CD4-positive, alpha-beta T cell (primary cell): ENCODE measurements around the gene GPR176. TPM values are rescaled to one million over a fixed set of nuclear protein-coding genes. Genes with fewer than 3 reads are reported as not detected.

Experiments
- ATAC-seq: fragments of 200-7000 bp; cut with Tn5 transposase; one replicate; pipeline ENCODE4 v1.10.0; 2022; ENCODE audit warnings: mild to moderate bottlenecking; ENCODE audit not compliant: poor library complexity
- CTCF ChIA-PET: fragments of 350-600 bp; sonication (Branson Sonifier 250); formaldehyde crosslinking; loops from one replicate; lab custom pipeline; 2021; ENCODE audit warnings: antibody characterized with exemption, inconsistent platforms; lab: Charles Lee
- POLR2A ChIA-PET: fragments of 350-600 bp; sonication (Branson Sonifier 250); formaldehyde crosslinking; loops from one replicate; lab custom pipeline; 2021; ENCODE audit warnings: antibody characterized with exemption, inconsistent platforms; lab: Charles Lee
- DNase-seq, 14 experiments: peaks; one replicate each; pipeline ENCODE4 v3.0.0-alpha.2; 2013 to 2020; ENCODE audit warnings: mixed read lengths in 2 of 14
- H3K27ac ChIP-seq, 2 donors: one replicate each; pipeline versions ENCODE4 v1.5.1 to v1.7.0; 2013; ENCODE audit warnings: low read length in 2 of 2, low read depth in 1 of 2, mild to moderate bottlenecking in 1 of 2
- H3K27me3 ChIP-seq, 2 experiments: 1 replicate in 1 of 2; 2 replicates in 1 of 2; pipeline versions ENCODE4 v1.6.1 to v1.7.0; 2013; ENCODE audit warnings: low read length in 2 of 2, control low read depth in 1 of 2, mild to moderate bottlenecking in 1 of 2, moderate library complexity in 1 of 2; ENCODE audit not compliant: insufficient read depth in 2 of 2, control insufficient read depth in 1 of 2
- H3K36me3 ChIP-seq: one replicate; pipeline ENCODE4 v1.6.1; 2013; ENCODE audit warnings: low read length, control low read depth; ENCODE audit not compliant: insufficient read depth
- H3K4me1 ChIP-seq: one replicate; pipeline ENCODE4 v1.6.1; 2013; ENCODE audit warnings: low read length, control low read depth; ENCODE audit not compliant: insufficient read depth
- H3K4me3 ChIP-seq: one replicate; pipeline ENCODE4 v1.5.1; 2013; ENCODE audit warnings: mild to moderate bottlenecking, low read length, moderate library complexity
- H3K9me3 ChIP-seq, 2 experiments: 1 replicate in 1 of 2; 2 replicates in 1 of 2; pipeline versions ENCODE4 v1.6.1 to v1.7.0; 2013; ENCODE audit warnings: low read length in 2 of 2, mild to moderate bottlenecking in 2 of 2, control low read depth in 1 of 2, moderate library complexity in 1 of 2; ENCODE audit not compliant: control insufficient read depth in 1 of 2, insufficient read depth in 1 of 2
- H3K27ac Mint-ChIP-seq: one replicate; pipeline ENCODE4 v1.8.0; 2020; ENCODE audit warnings: mixed read lengths
- H3K27me3 Mint-ChIP-seq: one replicate; pipeline ENCODE4 v1.8.0; 2021; ENCODE audit warnings: mixed read lengths
- H3K36me3 Mint-ChIP-seq: one replicate; pipeline ENCODE4 v1.8.0; 2021; ENCODE audit warnings: low read depth, mixed read lengths
- H3K4me1 Mint-ChIP-seq: one replicate; pipeline ENCODE4 v1.8.0; 2021; ENCODE audit warnings: low read depth, mixed read lengths
- H3K4me3 Mint-ChIP-seq: one replicate; pipeline ENCODE4 v1.8.0; 2020; ENCODE audit warnings: mild to moderate bottlenecking, mixed read lengths
- H3K9me3 Mint-ChIP-seq: one replicate; pipeline ENCODE4 v1.8.0; 2020; ENCODE audit warnings: mixed read lengths
- intact Hi-C, 2 experiments: fragments of 100-400 bp; cut with DNase I in 1 of 2; cut with micrococcal nuclease in 1 of 2; formaldehyde crosslinking; loops; one replicate each; pipeline versions ENCODE4 v1.15.1 to v1.9.0; 2023 to 2025; cut with DNase I, micrococcal nuclease
- total RNA-seq, 174 experiments: library from RNA in 2 of 174; stranded (reverse) in 2 of 174; gene quantifications; one replicate each; pipeline ENCODE4 v1.2.3 and lab custom pipeline; 2021 to 2026
- TF ChIP-seq, protein P1 (sequence below): fragments of 200-600 bp; IDR thresholded peaks from one replicate; pipeline ENCODE4 v1.8.0; 2022; ENCODE audit warnings: antibody characterized with exemption, mild to moderate bottlenecking

Gene GPR176
- total RNA-seq, 2 experiments from 2014 or later = not detected

DNA sequence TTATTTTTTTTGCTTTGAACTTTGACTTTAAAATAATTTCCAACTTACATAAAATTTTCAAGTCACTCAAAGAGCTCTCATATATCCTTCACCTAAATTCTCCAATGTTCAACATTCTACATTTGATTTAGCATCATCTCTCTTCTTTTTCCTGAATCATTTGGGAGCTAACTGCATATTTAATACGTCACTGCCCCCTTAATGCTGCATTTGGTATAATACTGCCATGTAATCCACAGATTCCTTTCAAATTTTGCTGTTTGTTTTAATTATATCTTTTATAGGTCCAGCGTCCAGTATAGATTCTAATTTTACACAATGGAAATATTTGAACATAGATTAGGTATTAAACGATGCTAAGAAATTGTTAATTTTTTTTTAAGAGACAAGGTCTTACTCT is 11.5 kb upstream of the GPR176 start:
- no peaks in the 10 kb centered on the region for H3K27me3 ChIP-seq
- no peaks in the 10 kb centered on the region for H3K9me3 ChIP-seq
- peaks cover 24% of the 10 kb centered on the region for H3K4me1 ChIP-seq
- POLR2A ChIA-PET = interaction anchor here (2.6 kb wide), 1 partner anchor 10 kb away, joined by 11 read pairs; no protein-coding TSS in a partner anchor
- peaks cover 5% of the 10 kb centered on the region for H3K36me3 Mint-ChIP-seq
- ATAC-seq (no peak), DNase-seq (no peak)
- H3K36me3 ChIP-seq = no peaks in the 10 kb centered on the region
- H3K27me3 Mint-ChIP-seq = no peaks in the 10 kb centered on the region
- H3K4me3 Mint-ChIP-seq = no peak overlapping the region
- no peak overlapping the region for H3K27ac Mint-ChIP-seq
- CTCF ChIA-PET = no interaction called here
- H3K27ac ChIP-seq = no peak overlapping the region
- no peaks in the 10 kb centered on the region for H3K9me3 Mint-ChIP-seq
- peaks cover 28% of the 10 kb centered on the region for H3K4me1 Mint-ChIP-seq
- TF ChIP-seq, protein P1, sequence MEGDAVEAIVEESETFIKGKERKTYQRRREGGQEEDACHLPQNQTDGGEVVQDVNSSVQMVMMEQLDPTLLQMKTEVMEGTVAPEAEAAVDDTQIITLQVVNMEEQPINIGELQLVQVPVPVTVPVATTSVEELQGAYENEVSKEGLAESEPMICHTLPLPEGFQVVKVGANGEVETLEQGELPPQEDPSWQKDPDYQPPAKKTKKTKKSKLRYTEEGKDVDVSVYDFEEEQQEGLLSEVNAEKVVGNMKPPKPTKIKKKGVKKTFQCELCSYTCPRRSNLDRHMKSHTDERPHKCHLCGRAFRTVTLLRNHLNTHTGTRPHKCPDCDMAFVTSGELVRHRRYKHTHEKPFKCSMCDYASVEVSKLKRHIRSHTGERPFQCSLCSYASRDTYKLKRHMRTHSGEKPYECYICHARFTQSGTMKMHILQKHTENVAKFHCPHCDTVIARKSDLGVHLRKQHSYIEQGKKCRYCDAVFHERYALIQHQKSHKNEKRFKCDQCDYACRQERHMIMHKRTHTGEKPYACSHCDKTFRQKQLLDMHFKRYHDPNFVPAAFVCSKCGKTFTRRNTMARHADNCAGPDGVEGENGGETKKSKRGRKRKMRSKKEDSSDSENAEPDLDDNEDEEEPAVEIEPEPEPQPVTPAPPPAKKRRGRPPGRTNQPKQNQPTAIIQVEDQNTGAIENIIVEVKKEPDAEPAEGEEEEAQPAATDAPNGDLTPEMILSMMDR = no peak
- H3K4me3 ChIP-seq = no peak overlapping the region
- intact Hi-C loops = loop anchor here (2.0 to 5.0 kb wide), 3 partner anchors 144 to 231 kb away; partner anchors contain the start of gene BUB1B (in 1 of the 2)

DNA sequence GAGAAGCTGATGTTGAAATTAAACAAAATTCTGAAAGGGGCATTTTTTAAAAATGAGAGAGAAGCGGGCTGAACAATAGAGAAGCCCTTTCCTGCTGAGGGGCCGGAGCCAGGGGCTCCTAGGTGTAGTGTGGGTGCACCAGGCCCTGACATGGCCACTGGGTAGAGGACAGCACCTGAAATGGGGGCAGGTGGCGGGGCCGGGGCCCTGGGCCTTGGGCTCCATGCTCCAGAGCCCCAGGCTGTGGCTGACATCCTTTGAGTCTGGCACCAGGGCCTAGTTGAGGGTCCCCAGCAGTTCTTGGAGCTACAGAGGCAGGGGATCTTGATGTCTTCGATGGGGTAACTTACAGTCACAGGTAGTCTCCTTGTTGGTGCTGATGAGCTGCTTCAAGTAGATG is 6.5 kb upstream of the GPR176 start:
- H3K4me1 Mint-ChIP-seq = peaks cover under 1% of the 10 kb centered on the region
- no peak for ATAC-seq
- POLR2A ChIA-PET = no interaction called here
- TF ChIP-seq, protein P1 = no peak
- H3K9me3 ChIP-seq = no peaks in the 10 kb centered on the region
- intact Hi-C loops = no loop called here
- no peaks in the 10 kb centered on the region for H3K9me3 Mint-ChIP-seq
- H3K27me3 Mint-ChIP-seq = no peaks in the 10 kb centered on the region
- H3K27ac Mint-ChIP-seq = no peak overlapping the region
- no peak overlapping the region for H3K4me3 Mint-ChIP-seq
- no peak overlapping the region for H3K27ac ChIP-seq
- CTCF ChIA-PET = no interaction called here
- no peak overlapping the region for H3K4me3 ChIP-seq
- no peaks in the 10 kb centered on the region for H3K36me3 ChIP-seq
- peaks cover 0 to 3% of the 10 kb centered on the region in 2 experiments for H3K27me3 ChIP-seq
- H3K36me3 Mint-ChIP-seq = no peaks in the 10 kb centered on the region
- no peaks in the 10 kb centered on the region for H3K4me1 ChIP-seq
- no peak for DNase-seq

DNA sequence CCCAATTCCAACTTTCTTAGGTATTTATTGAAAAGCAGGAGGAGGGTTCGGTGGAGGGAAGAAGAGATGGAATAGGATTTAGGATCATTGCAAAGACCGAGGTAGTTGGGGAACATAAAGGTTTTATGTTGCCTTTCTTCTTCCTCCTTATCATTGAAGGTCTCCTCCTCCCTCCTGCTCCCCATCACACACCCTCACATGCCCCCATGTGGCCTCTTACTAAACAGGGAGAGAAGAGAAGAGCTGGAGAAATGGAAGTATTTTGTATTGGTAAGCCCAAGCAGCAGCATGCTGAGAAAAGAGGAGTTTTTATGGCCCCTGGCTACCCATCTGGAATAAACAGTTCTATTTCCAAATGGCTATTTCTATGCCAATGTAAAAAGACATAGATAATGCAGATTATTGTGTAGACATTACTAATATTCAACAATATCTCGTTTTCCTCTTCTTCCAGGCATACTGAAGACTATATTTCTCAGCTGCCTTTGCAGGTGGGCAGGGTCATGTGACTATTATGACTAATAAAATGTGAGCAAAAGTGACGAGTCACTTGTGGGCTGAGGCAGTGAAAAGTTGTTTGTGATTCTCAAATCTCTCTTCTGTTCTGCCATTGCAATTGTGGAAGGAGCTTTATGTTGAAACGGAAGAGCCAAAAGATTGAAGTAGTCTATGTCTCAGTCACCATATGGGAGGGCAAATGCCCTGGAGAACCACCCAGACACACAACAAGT is 5.2 kb upstream of the GPR176 start:
- POLR2A ChIA-PET = interaction anchor here (2.3 kb wide), 1 partner anchor 8 kb away, joined by 6 read pairs; the partner anchor contains the start of gene EIF2AK4

More for the DNA sequence above, 5.2 kb upstream of the GPR176 start:
- no peaks in the 10 kb centered on the region for H3K36me3 Mint-ChIP-seq
- no peaks in the 10 kb centered on the region for H3K9me3 Mint-ChIP-seq
- intact Hi-C loops = no loop called here
- Histone ChIP-seq H3K9me3 (peaks cover 0 to 3% of the 10 kb centered on the region in 2 experiments), H3K27me3 (peaks cover 3 to 5% of the 10 kb centered on the region in 2 experiments), H3K4me3 (no peak overlapping the region), H3K27ac (no peak overlapping the region), H3K36me3 (no peaks in the 10 kb centered on the region), H3K4me1 (peaks cover 10% of the 10 kb centered on the region)
- DNase-seq = no peak
- H3K27me3 Mint-ChIP-seq = peaks cover 4% of the 10 kb centered on the region
- ATAC-seq = no peak
- no peak overlapping the region for H3K27ac Mint-ChIP-seq
- CTCF ChIA-PET = no interaction called here
- TF ChIP-seq, protein P1 = no peak
- H3K4me3 Mint-ChIP-seq = no peak overlapping the region
- peaks cover 7% of the 10 kb centered on the region for H3K4me1 Mint-ChIP-seq
